ENCODE measurements around the gene FAM241B.

- TF ChIP-seq CTCF (IDR thresholded peaks at IDR 0.05; ENCODE audit: low read length): no peak
- TF ChIP-seq EZH2 (IDR thresholded peaks at IDR 0.05; ENCODE audit: borderline replicate concordance, low read length): no peak
These were observed 3.9 kb downstream of the FAM241B start for GRCh38 chr10:69633673-69634635.
